ENCODE results near the gene OTULINL.
"Not testable (repeated sequence)": the region's sequence is repeated elsewhere in the genome, so short reads cannot be mapped to it uniquely, and the experiment has no call there.

OTULINL gene

DNA sequence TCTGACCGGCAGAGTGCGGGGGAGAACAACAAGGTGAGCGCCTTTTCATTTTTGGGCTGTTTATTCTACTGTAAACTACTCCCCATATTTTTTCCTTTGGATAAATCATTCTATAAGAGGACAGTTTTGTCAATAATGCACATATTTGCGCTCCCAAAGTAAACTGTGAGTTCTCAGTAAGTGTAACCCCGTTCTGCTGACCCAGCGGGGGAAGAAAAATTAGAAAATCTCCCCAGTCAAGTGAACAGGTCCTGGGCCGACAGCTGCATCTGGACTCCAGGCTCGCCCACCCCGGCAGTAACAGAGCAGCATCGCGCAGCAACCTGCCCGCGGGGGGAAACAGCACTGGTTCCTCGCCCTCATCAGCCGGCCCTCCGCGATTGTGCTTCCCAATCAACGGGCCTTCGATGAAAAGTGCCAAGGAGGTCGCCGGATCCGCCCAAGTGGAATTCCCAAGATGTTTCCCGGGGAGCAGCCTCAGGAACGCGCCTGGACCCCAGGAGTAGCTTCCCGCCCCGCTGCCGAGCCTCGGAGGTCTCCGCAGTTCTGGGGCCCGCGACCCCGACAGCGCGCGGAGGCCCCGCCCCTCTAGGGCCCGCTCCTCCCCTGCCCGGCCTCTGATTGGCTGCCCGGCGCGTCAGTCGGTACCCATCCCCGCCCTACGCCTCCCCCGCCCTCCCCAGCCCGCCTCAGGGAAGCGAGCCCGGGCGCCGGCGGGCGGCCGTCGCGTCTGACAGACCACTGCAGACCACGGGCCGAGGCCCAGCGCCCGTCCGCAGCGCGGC, at the start of gene OTULINL:
TSS of gene OTULINL (plus strand) at position 687 of the 785 bp plus-strand sequence. CDS start 103 bp downstream, outside the sequence.
- Histone ChIP-seq H3K9ac (ENCODE audit: low read depth, low read length) (peak within 1 kb of the TSS; percentile 50), H3K4me1 (ENCODE audit: control insufficient read depth, insufficient read depth, low read length) (no peaks in the 10 kb centered on the region), H3K27me3 (ENCODE audit: control insufficient read depth, insufficient read depth, low read length) (peaks cover 38% of the 10 kb centered on the region), H3K36me3 (ENCODE audit: control insufficient read depth, insufficient read depth, low read length) (no peaks in the 10 kb centered on the region), H3K4me3 (ENCODE audit: low read depth, low read length) (peak within 1 kb of the TSS; percentile 75), H3K9me3 (ENCODE audit: control insufficient read depth, insufficient read depth, low read length) (no peaks in the 10 kb centered on the region)

- Histone ChIP-seq H3K9ac (ENCODE audit: low read depth, low read length) (no peak overlapping the region), H3K4me3 (ENCODE audit: low read depth, low read length) (no peak overlapping the region), H3K36me3 (ENCODE audit: control insufficient read depth, insufficient read depth, low read length) (no peaks in the 10 kb centered on the region), H3K4me1 (ENCODE audit: control insufficient read depth, insufficient read depth, low read length) (no peaks in the 10 kb centered on the region), H3K9me3 (ENCODE audit: control insufficient read depth, insufficient read depth, low read length) (no peaks in the 10 kb centered on the region), H3K27me3 (ENCODE audit: control insufficient read depth, insufficient read depth, low read length) (no peaks in the 10 kb centered on the region)
Observed at GRCh38 chr5:14532180-14532579, 49.4 kb upstream of the OTULINL start.

GRCh38 chr5:14534773-14535172, 46.8 kb upstream of the OTULINL start:
- Histone ChIP-seq H3K27me3 (ENCODE audit: control insufficient read depth, insufficient read depth, low read length) (no peaks in the 10 kb centered on the region), H3K9ac (ENCODE audit: low read depth, low read length) (no peak overlapping the region), H3K36me3 (ENCODE audit: control insufficient read depth, insufficient read depth, low read length) (no peaks in the 10 kb centered on the region), H3K4me3 (ENCODE audit: low read depth, low read length) (no peak overlapping the region), H3K9me3 (ENCODE audit: control insufficient read depth, insufficient read depth, low read length) (no peaks in the 10 kb centered on the region), H3K4me1 (ENCODE audit: control insufficient read depth, insufficient read depth, low read length) (no peaks in the 10 kb centered on the region)

- H3K4me1 ChIP-seq (ENCODE audit: control insufficient read depth, insufficient read depth, low read length), result no peaks in the 10 kb centered on the region
- no peaks in the 10 kb centered on the region for H3K9me3 ChIP-seq (ENCODE audit: control insufficient read depth, insufficient read depth, low read length)
- H3K36me3 ChIP-seq (ENCODE audit: control insufficient read depth, insufficient read depth, low read length), result no peaks in the 10 kb centered on the region
Observed at GRCh38 chr5:14545308-14545707, 36.3 kb upstream of the OTULINL start.

DNA sequence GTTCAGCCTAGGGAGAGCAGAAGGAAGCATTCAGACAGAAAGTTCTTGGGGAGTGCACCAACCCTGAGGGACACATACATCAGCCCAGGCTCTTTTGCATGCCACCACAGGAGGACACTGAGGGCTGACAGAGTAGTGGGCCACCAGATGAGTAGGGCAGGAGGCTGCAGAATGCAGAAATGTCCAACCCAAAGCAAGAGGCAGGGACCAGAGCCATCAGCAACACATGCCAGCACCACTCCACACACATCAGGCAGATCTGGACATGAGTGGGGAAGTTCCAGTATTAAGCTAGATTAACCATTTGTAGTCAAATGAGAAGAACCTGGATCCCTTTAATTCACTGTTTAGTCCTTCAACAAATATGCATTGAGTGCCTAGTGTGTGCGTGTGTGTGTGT, 35.7 kb upstream of the OTULINL start:
- no peaks in the 10 kb centered on the region for H3K27me3 ChIP-seq (ENCODE audit: control insufficient read depth, insufficient read depth, low read length)
- H3K4me3 ChIP-seq (ENCODE audit: low read depth, low read length), result no peak overlapping the region
- no peaks in the 10 kb centered on the region for H3K4me1 ChIP-seq (ENCODE audit: control insufficient read depth, insufficient read depth, low read length)
- H3K9ac ChIP-seq (ENCODE audit: low read depth, low read length), result no peak overlapping the region
- H3K9me3 ChIP-seq (ENCODE audit: control insufficient read depth, insufficient read depth, low read length), result no peaks in the 10 kb centered on the region
- no peaks in the 10 kb centered on the region for H3K36me3 ChIP-seq (ENCODE audit: control insufficient read depth, insufficient read depth, low read length)

More at GRCh38 chr5:14545308-14545707, 36.3 kb upstream of the OTULINL start:
- Histone ChIP-seq H3K4me3 (ENCODE audit: low read depth, low read length) (no peak overlapping the region), H3K27me3 (ENCODE audit: control insufficient read depth, insufficient read depth, low read length) (no peaks in the 10 kb centered on the region), H3K9ac (ENCODE audit: low read depth, low read length) (no peak overlapping the region)

- Histone ChIP-seq H3K36me3 (ENCODE audit: control insufficient read depth, insufficient read depth, low read length) (no peaks in the 10 kb centered on the region), H3K9me3 (ENCODE audit: control insufficient read depth, insufficient read depth, low read length) (no peaks in the 10 kb centered on the region), H3K27me3 (ENCODE audit: control insufficient read depth, insufficient read depth, low read length) (no peaks in the 10 kb centered on the region), H3K9ac (ENCODE audit: low read depth, low read length) (no peak overlapping the region), H3K4me1 (ENCODE audit: control insufficient read depth, insufficient read depth, low read length) (no peaks in the 10 kb centered on the region), H3K4me3 (ENCODE audit: low read depth, low read length) (no peak overlapping the region)
Observed at GRCh38 chr5:14547666-14548065, 33.9 kb upstream of the OTULINL start.

GRCh38 chr5:14551211-14551610, 30.4 kb upstream of the OTULINL start:
- Histone ChIP-seq H3K4me1 (ENCODE audit: control insufficient read depth, insufficient read depth, low read length) (no peaks in the 10 kb centered on the region), H3K27me3 (ENCODE audit: control insufficient read depth, insufficient read depth, low read length) (no peaks in the 10 kb centered on the region), H3K9me3 (ENCODE audit: control insufficient read depth, insufficient read depth, low read length) (no peaks in the 10 kb centered on the region), H3K4me3 (ENCODE audit: low read depth, low read length) (no peak overlapping the region), H3K9ac (ENCODE audit: low read depth, low read length) (no peak overlapping the region), H3K36me3 (ENCODE audit: control insufficient read depth, insufficient read depth, low read length) (no peaks in the 10 kb centered on the region)

GRCh38 chr5:14552017-14552416, 29.6 kb upstream of the OTULINL start:
- no peaks in the 10 kb centered on the region for H3K4me1 ChIP-seq (ENCODE audit: control insufficient read depth, insufficient read depth, low read length)
- H3K9me3 ChIP-seq (ENCODE audit: control insufficient read depth, insufficient read depth, low read length), result no peaks in the 10 kb centered on the region
- no peaks in the 10 kb centered on the region for H3K36me3 ChIP-seq (ENCODE audit: control insufficient read depth, insufficient read depth, low read length)
- no peak overlapping the region for H3K9ac ChIP-seq (ENCODE audit: low read depth, low read length)
- H3K4me3 ChIP-seq (ENCODE audit: low read depth, low read length), result no peak overlapping the region
- no peaks in the 10 kb centered on the region for H3K27me3 ChIP-seq (ENCODE audit: control insufficient read depth, insufficient read depth, low read length)

GRCh38 chr5:14554288-14554687, 27.3 kb upstream of the OTULINL start:
- not testable (repeated sequence) for H3K4me3 ChIP-seq (ENCODE audit: low read depth, low read length); H3K9ac ChIP-seq (ENCODE audit: low read depth, low read length); H3K36me3 ChIP-seq (ENCODE audit: control insufficient read depth, insufficient read depth, low read length); H3K4me1 ChIP-seq (ENCODE audit: control insufficient read depth, insufficient read depth, low read length); H3K9me3 ChIP-seq (ENCODE audit: control insufficient read depth, insufficient read depth, low read length); H3K27me3 ChIP-seq (ENCODE audit: control insufficient read depth, insufficient read depth, low read length)

GRCh38 chr5:14556015-14556414, 25.6 kb upstream of the OTULINL start:
- H3K27me3 ChIP-seq (ENCODE audit: control insufficient read depth, insufficient read depth, low read length), result no peaks in the 10 kb centered on the region
- H3K9me3 ChIP-seq (ENCODE audit: control insufficient read depth, insufficient read depth, low read length), result no peaks in the 10 kb centered on the region
- no peak overlapping the region for H3K9ac ChIP-seq (ENCODE audit: low read depth, low read length)
- H3K4me1 ChIP-seq (ENCODE audit: control insufficient read depth, insufficient read depth, low read length), result no peaks in the 10 kb centered on the region
- H3K4me3 ChIP-seq (ENCODE audit: low read depth, low read length), result no peak overlapping the region
- no peaks in the 10 kb centered on the region for H3K36me3 ChIP-seq (ENCODE audit: control insufficient read depth, insufficient read depth, low read length)

GRCh38 chr5:14557203-14557770, 24.3 kb upstream of the OTULINL start:
- H3K9ac ChIP-seq (ENCODE audit: low read depth, low read length), result no peak overlapping the region
- no peaks in the 10 kb centered on the region for H3K27me3 ChIP-seq (ENCODE audit: control insufficient read depth, insufficient read depth, low read length)
- H3K36me3 ChIP-seq (ENCODE audit: control insufficient read depth, insufficient read depth, low read length), result no peaks in the 10 kb centered on the region
- no peak overlapping the region for H3K4me3 ChIP-seq (ENCODE audit: low read depth, low read length)
- no peaks in the 10 kb centered on the region for H3K9me3 ChIP-seq (ENCODE audit: control insufficient read depth, insufficient read depth, low read length)
- no peaks in the 10 kb centered on the region for H3K4me1 ChIP-seq (ENCODE audit: control insufficient read depth, insufficient read depth, low read length)

DNA sequence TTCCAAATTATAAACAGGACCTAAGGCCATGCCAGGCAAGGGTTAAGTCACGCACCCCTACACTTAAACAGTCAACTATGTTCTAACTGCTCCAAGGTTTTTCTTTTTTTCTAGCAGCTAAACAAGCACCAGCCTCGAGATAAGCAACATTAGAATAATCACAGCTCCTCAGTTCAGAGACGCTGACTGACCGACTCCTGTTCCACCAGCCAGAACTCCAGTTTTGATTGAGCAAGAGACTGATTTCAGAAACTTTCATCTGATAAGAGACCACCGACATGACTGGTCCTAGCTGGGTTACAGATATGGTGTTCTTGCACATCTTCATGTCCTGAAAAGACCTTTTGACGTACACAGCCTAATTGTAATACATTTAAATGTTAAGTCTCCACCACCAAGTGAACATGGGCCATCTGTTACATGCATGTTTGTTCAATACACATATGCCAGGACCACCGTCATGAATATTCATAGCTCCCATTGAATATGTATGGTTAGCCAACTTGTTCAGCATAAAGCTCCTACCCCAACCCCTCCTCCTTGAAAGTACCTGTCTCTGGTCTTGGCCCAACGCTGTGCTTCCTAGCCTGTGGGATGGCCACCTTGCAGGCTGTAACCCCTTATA, 23.7 kb upstream of the OTULINL start:
- Histone ChIP-seq H3K4me3 (ENCODE audit: low read depth, low read length) (no peak overlapping the region), H3K27me3 (ENCODE audit: control insufficient read depth, insufficient read depth, low read length) (no peaks in the 10 kb centered on the region), H3K9me3 (ENCODE audit: control insufficient read depth, insufficient read depth, low read length) (no peaks in the 10 kb centered on the region), H3K9ac (ENCODE audit: low read depth, low read length) (no peak overlapping the region), H3K4me1 (ENCODE audit: control insufficient read depth, insufficient read depth, low read length) (no peaks in the 10 kb centered on the region), H3K36me3 (ENCODE audit: control insufficient read depth, insufficient read depth, low read length) (no peaks in the 10 kb centered on the region)

Measured in iPS-15b (cell line).